ENCODE data around the gene ERCC3.

DNA sequence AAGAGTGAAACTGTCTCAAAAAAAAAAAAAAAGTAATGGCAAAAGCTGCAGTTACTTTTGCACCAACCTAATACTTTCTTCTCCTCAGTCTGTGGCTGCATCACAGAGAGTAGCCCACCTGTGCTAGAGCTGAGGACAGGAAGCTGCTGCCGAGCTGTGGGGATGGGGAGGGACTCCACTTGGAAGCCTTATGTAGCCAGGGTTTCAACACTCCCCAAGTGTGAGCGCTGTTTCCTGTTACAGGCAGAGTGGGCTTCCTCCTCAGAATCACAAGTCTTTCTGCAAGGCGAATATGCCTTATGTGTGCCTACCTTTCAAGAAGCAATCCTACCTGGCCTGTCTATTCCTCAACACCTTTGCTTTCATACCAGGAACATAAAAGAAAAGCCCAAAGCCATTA lies 37.6 kb downstream of the ERCC3 start:
- TF ChIP-seq MYC (IDR thresholded peaks at IDR 0.05; ENCODE audit: low read depth, low read length) (no peak), POLR2A (IDR thresholded peaks at IDR 0.05; ENCODE audit: low read depth, low read length) (no peak), MAX (IDR thresholded peaks at IDR 0.05; ENCODE audit: insufficient read depth, insufficient read length) (no peak), FOS (IDR thresholded peaks at IDR 0.05; ENCODE audit: borderline replicate concordance, insufficient read depth, low read length) (no peak), EZH2 (IDR thresholded peaks at IDR 0.05; ENCODE audit: borderline replicate concordance, low read depth, low read length, severe bottlenecking) (no peak), POLR2AphosphoS5 (IDR thresholded peaks at IDR 0.05; ENCODE audit: insufficient read depth, low read depth, low read length) (no peak), JUN (IDR thresholded peaks at IDR 0.05; ENCODE audit: borderline replicate concordance, insufficient read depth, insufficient read length, low read depth) (no peak), GATA2 (IDR thresholded peaks at IDR 0.05; ENCODE audit: insufficient read depth, insufficient read length, low read depth, low read length) (no peak)
- TF ChIP-seq, protein P1, sequence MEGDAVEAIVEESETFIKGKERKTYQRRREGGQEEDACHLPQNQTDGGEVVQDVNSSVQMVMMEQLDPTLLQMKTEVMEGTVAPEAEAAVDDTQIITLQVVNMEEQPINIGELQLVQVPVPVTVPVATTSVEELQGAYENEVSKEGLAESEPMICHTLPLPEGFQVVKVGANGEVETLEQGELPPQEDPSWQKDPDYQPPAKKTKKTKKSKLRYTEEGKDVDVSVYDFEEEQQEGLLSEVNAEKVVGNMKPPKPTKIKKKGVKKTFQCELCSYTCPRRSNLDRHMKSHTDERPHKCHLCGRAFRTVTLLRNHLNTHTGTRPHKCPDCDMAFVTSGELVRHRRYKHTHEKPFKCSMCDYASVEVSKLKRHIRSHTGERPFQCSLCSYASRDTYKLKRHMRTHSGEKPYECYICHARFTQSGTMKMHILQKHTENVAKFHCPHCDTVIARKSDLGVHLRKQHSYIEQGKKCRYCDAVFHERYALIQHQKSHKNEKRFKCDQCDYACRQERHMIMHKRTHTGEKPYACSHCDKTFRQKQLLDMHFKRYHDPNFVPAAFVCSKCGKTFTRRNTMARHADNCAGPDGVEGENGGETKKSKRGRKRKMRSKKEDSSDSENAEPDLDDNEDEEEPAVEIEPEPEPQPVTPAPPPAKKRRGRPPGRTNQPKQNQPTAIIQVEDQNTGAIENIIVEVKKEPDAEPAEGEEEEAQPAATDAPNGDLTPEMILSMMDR (IDR thresholded peaks at IDR 0.05; ENCODE audit: extremely low read depth in 1 of 2, insufficient read depth in 1 of 2, low read depth in 1 of 2, low read length in 2 of 2): no peak
